ENCODE data around the gene TPRN.

- TF ChIP-seq, protein P1, sequence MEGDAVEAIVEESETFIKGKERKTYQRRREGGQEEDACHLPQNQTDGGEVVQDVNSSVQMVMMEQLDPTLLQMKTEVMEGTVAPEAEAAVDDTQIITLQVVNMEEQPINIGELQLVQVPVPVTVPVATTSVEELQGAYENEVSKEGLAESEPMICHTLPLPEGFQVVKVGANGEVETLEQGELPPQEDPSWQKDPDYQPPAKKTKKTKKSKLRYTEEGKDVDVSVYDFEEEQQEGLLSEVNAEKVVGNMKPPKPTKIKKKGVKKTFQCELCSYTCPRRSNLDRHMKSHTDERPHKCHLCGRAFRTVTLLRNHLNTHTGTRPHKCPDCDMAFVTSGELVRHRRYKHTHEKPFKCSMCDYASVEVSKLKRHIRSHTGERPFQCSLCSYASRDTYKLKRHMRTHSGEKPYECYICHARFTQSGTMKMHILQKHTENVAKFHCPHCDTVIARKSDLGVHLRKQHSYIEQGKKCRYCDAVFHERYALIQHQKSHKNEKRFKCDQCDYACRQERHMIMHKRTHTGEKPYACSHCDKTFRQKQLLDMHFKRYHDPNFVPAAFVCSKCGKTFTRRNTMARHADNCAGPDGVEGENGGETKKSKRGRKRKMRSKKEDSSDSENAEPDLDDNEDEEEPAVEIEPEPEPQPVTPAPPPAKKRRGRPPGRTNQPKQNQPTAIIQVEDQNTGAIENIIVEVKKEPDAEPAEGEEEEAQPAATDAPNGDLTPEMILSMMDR (IDR thresholded peaks at IDR 0.05): no peak
- TF ChIP-seq EP300 (IDR thresholded peaks at IDR 0.05): no peak
- no peak for TF ChIP-seq POLR2A (IDR thresholded peaks at IDR 0.05)
Measured at GRCh38 chr9:137216188-137216965, 15.8 kb upstream of the TPRN start.

Measured in sigmoid colon (tissue), 4 donors.